Hippocampal formation (tissue), 2 donors: ENCODE results near the gene LY6G5B.

ENCODE experiments used
- DNase-seq, 2 donors: peaks; one replicate each; lab custom pipeline; 2025; lab: John Stamatoyannopoulos, UW

Gene LY6G5B, protein sequence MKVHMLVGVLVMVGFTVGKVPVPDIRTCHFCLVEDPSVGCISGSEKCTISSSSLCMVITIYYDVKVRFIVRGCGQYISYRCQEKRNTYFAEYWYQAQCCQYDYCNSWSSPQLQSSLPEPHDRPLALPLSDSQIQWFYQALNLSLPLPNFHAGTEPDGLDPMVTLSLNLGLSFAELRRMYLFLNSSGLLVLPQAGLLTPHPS

DNA sequence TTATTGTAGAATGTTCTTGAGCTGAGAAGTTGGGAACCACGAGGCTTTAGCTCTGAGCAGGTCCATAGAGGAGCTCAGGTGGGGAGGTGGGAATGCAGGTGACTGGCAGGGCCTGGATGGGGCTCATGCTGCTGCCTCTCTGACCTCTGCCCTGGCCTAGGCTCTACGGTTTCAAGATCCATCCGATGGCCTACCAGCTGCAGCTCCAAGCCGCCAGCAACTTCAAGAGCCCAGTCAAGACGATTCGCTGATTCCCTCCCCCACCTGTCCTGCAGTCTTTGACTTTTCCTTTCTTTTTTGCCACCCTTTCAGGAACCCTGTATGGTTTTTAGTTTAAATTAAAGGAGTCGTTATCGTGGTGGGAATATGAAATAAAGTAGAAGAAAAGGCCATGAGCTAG, at the start of gene LY6G5B:
Gene LY6G5B, plus strand, starts transcription at position 301 of the 400 bp plus-strand sequence. CDS start 975 bp downstream, outside the sequence.
- DNase-seq = no peak

DNA sequence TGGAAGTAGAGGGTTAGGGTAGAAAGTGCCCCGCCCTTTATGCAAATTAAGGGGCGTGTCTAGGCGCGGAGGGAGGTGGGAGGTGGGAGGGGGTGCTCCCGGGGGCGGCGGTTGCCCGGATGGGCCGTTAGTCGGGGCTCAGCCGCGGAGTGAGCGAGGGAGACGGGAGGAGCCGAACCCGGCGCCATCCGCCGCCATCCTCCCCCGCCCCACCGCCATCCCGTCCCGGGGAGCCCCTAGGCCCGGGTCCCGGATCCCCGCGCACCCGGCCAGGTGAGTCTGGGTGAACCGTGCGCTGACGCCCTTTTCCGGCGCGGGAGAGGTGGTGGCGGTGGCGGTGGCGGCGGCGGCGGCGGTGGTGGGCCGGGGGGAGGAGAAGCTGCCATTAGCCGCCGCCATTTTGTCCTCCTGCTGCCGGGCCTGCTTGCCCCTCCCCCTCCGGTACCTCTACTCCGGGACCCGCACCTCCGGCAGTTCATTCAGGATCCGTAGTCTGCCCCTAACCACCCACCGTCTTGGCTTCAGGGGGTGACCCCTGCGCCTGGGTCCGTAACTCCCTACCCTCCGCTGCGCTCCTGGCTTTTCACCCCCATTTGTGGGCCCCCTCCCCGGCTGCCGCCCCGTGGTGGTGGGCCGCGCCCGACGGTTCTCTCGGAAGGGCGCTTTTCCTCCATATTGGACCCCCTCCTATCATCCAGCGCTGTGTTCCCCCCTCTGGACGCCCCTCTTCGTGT, 49.0 kb upstream of the LY6G5B start, which contains the start of gene PRRC2A:
Gene PRRC2A, plus strand, starts transcription at position 130 of the 734 bp plus-strand sequence. CDS start 2,075 bp downstream, outside the sequence.
- no peak for DNase-seq

DNA sequence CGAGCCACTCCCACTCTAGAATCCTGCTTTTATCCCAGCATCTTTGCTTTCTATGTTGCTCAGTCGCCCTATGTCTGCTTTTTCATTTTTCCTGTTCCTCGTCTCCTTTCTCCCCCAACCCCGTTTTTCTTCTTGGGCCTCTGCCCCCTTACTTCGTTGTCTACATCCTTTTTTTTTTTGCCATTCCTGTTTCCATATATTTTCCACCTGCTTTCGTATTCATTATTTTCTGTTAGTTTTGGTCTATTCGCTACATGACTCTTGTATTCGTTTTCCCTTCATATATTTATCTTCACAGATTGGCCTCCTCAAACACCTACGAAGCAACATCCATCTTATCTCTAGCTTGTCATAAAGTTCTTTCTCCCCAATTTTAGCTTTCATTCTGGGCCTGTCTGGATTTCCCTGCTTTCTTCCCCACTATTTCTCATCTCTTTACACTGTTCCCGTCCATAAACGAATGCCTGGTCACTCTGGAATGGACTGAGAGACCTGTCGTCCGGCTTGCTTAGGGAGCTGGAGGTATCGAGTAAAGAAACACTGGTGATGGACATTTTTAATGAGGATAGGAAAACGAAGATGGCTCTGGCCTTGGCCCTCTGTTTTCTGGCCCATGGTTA, 48.3 kb upstream of the LY6G5B start:
- DNase-seq = no peak

DNA sequence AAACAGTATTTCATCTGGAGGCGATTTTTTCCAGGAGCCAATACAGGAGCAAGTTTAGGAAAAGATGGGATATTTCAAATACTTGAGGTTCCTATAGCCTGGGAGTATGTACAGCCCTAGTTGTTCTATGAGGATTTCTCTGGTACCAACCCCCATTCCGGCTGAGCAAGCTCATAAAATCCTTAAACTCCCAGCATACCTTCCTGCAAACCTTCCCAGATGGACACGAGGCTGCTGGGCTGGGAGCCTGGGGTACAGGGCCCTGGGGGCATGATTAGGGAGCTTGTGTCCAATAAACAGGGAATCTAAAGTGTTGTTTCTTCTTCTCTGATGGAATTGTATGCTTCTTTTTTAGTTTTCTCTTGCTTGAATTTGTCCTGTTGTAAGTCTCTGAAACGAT, 47.8 kb upstream of the LY6G5B start:
- no peak for DNase-seq

DNA sequence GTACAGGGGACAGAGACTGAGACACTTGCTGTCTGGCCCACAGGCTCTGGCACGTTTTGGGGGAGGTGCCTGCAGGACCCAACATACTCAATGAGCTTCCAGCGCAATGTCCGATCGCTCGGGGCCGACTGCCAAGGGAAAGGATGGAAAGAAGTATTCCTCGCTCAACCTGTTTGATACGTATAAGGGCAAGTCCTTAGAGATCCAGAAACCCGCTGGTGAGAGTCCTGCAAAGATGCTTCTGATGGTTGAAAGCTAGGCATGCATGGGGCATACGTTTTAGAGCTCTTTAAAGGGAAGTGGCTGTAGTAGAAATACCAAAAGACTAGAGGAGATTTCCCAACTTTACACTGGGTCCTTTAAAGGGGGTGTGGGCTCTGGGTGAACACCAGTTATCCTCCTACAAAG, 47.1 kb upstream of the LY6G5B start:
- DNase-seq = no peak

DNA sequence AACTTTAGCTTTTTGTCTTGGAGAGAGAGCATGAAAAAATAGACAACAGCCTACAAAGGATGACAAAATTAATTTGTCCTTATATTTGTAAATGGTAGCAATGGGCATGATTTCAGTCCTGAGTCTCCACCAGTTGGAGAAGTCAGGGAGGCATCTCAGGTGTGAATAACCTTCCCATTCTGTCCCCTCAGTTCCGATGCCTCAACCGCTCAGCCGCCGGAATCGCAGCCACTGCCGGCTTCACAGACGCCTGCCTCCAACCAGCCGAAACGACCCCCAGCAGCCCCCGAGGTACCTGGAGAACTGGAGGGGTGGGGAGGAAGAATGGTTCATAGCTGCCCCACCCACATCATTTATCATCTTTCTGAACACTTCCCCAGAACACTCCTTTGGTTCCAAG, 45.7 kb upstream of the LY6G5B start:
- DNase-seq = no peak

DNA sequence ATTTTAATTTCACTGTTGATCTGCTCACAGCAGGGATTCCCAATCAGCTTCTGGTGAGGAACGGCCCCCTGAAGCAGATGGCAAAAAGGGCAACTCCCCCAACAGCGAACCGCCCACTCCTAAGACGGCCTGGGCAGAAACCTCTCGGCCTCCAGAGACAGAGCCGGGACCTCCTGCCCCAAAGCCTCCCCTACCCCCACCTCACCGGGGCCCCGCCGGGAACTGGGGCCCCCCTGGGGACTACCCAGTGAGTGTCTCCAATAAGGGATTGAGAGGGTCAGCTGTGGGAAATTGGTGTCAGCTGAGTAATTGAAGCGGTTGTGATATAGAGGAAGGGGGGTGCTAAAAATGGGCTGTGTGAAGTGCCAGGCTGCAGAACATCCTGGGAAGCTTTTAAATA, 42.8 kb upstream of the LY6G5B start:
- DNase-seq = no peak

DNA sequence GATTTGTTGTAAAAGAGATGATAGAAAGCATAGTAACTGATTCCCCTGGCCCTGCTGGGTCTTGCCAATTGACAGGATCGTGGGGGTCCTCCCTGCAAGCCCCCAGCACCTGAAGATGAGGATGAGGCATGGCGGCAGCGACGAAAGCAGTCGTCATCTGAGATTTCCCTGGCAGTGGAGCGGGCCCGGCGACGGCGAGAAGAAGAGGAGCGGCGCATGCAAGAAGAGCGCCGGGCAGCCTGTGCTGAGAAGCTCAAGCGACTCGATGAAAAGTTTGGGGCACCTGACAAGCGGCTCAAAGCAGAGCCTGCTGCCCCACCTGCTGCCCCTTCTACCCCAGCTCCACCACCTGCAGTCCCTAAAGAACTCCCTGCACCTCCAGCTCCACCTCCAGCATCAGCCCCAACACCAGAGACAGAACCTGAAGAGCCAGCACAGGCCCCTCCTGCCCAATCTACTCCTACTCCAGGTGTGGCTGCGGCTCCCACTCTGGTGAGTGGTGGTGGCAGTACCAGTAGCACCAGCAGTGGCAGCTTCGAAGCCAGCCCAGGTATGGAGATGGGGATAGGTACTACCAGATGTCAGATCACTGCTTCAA, 42.0 kb upstream of the LY6G5B start:
- DNase-seq = no peak

DNA sequence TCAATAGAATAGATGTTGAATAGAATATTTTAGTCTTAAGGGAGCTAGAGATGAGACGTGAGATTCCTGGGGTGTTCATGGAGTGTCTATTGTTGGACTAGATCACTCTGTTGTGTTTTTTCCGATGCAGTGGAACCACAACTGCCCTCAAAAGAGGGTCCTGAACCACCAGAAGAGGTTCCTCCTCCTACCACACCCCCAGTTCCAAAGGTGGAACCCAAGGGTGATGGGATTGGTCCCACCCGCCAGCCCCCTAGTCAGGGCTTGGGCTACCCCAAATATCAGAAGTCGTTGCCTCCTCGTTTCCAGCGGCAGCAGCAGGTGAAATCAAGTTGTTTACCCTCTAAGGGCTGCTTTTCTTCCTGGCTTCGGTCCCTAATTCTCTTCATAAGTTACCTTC, 40.8 kb upstream of the LY6G5B start:
- no peak for DNase-seq

DNA sequence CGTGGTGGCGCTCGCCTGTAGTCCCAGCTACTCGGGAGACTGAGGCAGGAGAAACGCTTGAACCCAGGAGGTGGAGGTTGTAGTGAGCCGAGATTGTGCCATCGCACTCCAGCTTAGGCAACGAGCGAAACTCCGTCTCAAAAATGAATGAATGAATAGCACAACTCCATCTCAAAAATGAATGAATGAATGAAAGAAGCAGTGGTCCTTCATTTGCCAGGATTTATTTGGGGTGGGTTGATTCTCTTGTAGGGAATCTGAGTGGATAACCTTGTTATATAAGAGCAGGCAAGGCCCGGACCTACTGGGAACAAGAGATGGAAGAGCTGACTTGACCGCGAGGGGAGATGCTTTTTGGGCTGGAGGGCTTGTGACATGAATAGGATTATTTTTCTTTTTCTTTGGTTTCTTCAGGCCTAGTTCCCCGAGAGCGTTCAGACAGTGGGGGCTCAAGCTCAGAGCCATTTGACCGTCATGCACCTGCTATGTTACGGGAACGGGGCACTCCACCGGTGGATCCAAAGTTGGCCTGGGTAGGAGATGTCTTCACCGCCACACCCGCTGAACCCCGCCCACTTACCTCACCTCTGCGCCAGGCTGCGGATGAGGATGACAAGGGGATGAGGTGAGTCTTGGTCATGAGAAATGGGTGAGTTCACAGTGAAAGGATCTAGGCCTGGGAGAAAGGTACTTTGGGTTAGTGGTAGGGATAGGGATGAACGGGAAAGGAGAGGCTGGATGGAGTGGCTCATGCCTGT, 39.4 kb upstream of the LY6G5B start:
- DNase-seq = no peak

DNA sequence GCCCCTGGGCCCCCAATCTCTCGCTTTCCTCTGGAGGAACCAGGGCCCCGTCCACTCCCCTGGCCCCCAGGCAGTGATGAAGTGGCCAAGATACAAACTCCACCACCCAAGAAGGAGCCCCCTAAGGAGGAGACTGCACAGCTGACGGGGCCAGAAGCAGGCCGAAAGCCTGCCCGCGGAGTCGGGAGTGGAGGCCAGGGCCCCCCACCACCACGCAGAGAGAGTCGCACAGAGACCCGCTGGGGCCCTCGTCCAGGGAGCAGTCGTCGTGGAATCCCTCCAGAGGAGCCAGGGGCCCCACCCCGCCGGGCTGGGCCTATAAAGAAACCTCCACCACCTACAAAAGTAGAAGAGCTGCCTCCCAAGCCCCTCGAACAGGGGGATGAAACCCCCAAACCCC, 38.6 kb upstream of the LY6G5B start:
- no peak for DNase-seq

DNA sequence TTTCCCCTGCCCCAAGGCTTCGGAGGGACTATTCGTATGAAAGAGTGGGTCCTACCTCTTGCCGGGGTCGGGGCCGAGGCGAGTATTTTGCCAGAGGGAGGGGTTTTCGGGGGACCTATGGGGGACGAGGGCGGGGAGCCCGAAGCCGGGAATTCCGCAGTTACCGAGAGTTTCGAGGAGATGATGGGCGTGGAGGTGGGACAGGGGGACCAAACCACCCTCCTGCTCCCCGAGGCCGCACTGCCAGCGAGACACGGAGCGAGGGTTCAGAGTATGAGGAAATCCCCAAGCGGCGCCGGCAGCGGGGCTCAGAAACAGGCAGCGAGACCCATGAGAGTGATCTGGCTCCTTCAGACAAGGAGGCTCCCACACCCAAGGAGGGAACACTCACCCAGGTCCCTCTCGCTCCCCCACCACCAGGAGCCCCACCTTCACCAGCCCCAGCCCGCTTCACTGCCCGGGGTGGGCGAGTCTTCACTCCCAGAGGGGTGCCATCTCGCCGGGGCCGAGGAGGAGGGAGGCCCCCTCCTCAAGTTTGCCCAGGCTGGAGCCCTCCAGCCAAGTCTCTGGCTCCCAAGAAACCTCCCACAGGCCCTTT, 38.0 kb upstream of the LY6G5B start:
- no peak for DNase-seq

DNA sequence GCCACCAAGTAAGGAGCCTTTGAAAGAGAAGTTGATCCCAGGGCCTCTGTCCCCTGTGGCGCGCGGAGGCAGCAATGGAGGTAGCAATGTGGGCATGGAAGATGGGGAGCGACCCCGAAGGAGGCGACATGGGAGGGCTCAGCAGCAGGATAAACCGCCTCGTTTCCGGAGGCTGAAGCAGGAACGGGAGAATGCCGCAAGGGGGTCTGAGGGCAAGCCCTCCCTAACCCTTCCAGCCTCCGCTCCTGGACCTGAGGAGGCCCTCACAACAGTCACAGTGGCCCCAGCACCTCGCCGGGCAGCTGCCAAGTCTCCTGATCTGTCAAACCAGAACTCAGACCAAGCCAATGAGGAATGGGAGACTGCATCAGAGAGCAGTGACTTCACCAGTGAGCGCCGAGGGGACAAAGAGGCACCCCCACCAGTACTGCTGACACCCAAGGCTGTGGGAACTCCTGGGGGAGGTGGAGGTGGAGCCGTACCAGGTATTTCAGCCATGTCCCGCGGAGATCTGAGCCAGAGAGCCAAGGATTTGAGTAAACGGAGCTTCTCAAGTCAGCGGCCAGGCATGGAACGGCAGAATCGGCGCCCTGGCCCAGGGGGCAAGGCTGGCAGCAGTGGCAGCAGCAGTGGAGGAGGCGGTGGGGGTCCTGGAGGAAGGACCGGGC, 37.4 kb upstream of the LY6G5B start:
- no peak for DNase-seq

DNA sequence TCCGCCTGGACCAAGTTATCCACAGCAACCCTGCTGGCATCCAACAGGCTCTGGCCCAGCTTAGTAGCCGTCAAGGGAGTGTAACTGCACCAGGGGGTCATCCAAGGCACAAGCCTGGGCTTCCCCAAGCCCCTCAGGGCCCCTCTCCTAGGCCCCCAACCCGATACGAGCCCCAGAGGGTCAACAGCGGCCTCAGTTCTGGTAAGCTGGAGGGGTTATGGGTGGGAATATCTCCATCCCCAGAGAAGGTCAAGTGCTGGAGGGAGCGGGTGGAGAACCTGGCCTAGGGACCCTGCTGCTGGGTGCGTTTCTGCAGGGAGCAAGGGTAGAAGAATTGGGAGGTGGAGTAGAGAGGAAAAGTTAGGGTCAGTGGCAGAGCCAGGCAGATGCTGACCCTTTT, 36.3 kb upstream of the LY6G5B start:
- no peak for DNase-seq

DNA sequence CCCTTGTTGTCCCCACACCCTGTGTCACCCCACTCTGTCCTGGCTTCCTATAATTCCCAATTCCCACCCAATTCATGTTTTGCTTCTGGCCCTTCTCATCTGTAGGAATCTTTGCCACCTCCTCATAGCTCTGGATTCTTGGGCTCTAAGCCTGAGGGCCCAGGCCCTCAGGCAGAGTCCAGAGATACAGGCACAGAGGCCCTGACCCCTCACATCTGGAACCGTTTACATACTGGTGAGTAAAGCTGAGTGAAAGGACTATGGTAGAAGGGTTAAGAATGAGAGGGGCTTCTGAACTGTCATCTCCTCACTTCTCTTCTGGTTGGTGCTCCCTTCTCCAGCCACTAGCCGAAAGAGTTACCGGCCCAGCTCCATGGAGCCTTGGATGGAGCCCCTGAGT, 35.6 kb upstream of the LY6G5B start:
- DNase-seq = no peak

DNA sequence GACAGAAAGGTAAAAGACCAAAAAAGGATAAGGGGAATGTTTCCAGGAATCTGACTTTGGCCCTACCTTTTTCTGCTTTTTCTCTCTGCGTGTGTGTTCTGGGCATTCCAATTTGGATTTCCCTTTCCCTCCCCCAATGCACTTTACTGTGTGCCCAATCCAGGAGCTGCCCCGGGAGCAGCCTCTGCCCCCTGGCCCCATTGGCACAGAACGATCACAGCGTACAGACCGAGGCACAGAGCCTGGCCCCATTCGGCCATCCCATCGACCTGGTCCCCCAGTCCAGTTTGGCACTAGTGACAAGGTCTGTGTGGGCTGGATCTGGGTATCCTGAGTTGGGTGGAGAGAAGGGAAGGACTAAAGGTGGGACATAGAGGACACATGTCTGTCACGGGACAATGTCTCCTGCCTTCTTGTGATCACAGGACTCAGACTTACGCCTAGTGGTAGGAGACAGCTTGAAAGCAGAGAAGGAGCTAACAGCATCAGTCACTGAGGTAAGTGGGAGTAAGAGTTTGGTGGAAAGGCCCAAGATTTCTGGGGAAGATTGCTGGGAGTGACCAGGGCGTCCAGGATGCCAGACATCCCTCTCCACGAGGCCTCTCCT, 34.7 kb upstream of the LY6G5B start:
- no peak for DNase-seq

DNA sequence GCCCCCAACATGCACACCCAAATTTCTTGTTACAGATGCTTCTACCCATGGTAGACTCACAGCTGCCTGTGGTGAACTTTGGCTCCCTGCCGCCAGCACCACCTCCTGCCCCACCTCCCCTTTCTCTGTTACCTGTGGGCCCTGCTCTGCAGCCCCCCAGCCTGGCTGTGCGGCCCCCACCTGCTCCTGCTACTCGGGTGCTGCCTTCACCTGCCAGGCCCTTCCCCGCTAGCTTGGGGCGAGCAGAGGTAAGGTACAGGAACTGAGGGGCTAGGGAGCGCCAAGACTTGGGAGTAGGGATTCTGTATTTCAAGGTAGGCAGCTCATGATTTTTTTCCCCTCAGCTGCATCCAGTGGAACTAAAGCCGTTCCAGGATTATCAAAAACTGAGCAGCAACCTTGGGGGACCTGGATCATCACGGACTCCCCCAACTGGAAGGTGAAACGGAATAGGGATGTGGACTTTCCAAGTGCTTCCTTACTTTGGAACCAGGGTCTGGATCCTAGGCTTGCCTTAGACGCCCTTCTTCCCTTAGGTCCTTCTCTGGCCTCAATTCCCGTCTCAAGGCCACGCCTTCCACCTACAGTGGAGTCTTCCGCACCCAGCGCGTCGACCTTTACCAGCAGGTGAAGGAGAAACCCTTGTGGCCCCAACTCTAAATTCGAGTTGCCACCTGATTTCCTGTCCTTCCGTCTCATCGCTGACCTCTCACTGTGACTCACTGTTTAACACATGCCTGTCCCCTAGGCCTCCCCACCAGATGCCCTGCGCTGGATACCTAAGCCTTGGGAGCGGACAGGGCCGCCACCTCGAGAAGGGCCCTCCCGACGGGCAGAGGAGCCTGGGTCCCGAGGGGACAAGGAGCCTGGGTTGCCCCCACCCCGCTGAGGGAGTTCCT, 32.8 kb upstream of the LY6G5B start:
- no peak for DNase-seq

DNA sequence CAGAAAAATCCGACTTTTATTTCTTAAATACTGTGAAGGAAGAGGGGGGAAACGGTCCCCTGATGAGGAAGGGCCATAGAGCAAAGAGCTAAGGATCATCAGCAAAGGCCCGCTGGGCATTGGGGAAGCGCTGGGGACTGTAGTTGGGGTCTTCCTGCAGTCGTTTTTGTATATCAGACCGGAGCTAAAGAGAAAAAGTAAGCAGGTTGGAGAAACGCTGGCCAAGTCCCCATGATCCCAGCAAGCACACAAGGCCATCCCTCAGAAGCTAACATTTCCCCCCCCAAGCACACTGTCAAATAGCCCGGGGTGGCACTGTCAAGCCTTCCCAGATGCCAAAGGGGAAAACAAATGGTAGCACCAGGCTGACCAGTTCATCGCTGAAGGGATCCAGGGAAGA, 30.7 kb upstream of the LY6G5B start:
- no peak for DNase-seq

DNA sequence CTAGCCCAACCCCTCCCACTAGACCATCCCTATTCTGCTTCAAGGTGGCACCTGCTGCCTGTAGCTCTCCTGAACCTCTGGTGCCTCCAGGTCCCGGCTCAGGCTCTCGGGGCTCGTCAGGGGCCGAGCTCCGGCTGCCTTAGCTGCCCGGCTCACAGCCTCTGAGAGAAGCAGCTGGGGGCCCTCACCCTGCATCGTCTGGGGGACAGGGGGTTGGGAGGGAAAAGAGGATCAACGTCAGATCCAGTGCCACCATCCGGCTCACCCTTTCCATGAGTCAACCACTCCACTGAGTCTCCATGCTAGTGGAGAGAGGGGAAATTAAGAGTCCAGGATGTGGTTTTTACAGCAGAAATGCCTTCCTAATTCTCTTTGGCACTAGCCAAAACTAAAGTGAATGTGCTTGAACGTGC, 30.3 kb upstream of the LY6G5B start:
- no peak for DNase-seq

DNA sequence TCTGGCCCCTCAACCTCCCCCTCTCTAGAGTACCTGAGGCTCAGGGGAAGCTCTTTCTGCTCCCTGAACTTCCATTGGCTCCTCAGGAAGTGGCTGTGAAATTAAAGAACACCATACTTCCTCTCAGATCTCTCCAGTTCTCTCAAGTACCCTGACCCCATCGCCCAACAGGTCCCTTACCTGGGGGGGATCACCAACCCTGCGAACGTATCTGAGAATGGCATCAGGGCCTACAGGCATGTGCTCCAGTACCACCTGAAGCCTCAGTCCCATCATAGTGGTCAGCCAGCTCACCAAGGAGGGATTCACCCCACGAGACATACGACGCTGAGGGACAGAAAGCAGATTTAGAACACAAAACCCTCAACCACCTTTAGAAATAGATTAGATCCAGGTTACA, 29.2 kb upstream of the LY6G5B start:
- DNase-seq = no peak
